ENCODE results near the gene TMEM187. TPM values are rescaled to one million over a fixed set of nuclear protein-coding genes. Genes with fewer than 3 reads are reported as not detected.

Gene TMEM187
- total RNA-seq, 4 donors from 2014 or later = 3.8 to 10.7 (median 8.7) TPM

DNA sequence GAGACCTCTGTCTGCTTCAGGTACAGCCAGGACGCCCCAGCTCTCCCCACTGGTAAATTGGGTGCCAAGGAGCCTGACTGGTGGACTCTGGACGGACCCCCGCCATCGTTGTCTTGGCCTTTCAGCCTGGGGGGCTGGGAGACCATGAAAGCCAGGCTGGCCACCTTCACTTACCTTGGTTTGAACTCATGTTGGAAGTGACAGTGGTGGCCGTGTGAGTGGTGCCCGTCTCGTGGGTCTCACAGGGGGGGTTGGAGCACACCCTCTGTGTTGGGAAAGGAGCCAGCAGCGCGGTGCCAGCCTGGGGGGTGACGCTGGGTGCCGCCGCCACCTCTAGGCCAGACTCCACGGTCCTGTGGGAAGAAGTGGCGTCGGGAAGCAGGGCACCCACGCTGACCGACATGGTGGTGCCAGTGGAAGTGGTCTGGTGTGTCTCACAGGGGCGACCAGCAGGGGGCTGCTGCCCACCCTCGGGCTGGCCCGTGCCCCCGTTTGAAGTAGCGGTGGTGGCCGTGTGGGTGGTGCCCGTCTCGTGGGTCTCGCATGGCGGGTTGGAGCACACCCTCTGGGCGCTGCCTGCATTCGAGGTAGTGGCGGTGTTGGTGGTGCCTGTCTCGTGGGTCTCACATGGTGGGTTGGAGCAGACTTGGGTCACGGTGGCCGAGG is 18.5 kb upstream of the TMEM187 start:
- no peak overlapping the region for H3K27ac ChIP-seq
- TF ChIP-seq, protein P1, sequence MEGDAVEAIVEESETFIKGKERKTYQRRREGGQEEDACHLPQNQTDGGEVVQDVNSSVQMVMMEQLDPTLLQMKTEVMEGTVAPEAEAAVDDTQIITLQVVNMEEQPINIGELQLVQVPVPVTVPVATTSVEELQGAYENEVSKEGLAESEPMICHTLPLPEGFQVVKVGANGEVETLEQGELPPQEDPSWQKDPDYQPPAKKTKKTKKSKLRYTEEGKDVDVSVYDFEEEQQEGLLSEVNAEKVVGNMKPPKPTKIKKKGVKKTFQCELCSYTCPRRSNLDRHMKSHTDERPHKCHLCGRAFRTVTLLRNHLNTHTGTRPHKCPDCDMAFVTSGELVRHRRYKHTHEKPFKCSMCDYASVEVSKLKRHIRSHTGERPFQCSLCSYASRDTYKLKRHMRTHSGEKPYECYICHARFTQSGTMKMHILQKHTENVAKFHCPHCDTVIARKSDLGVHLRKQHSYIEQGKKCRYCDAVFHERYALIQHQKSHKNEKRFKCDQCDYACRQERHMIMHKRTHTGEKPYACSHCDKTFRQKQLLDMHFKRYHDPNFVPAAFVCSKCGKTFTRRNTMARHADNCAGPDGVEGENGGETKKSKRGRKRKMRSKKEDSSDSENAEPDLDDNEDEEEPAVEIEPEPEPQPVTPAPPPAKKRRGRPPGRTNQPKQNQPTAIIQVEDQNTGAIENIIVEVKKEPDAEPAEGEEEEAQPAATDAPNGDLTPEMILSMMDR (IDR thresholded peaks at IDR 0.05) = no peak
- no peak for TF ChIP-seq POLR2A (IDR thresholded peaks at IDR 0.05)
- no peak for DNase-seq
- 85% methylated on average over 11 of the region's 33 CpGs; no CpG with 5 or more reads in 1 of the 2 donors for WGBS, 2 donors
- peaks cover 74 to 90% of the 10 kb centered on the region in 2 donors for H3K36me3 ChIP-seq
- H3K4me1 ChIP-seq = no peaks in the 10 kb centered on the region
- H3K4me3 ChIP-seq (replicated peaks in 1 of 3) = no peak overlapping the region
- no peaks in the 10 kb centered on the region for H3K9me3 ChIP-seq
- intact Hi-C loops (cut with DNase I) = loop anchor here (5.0 to 10.0 kb wide), 2 partner anchors 187 to 419 kb away; no protein-coding TSS in a partner anchor
- no peaks in the 10 kb centered on the region for H3K27me3 ChIP-seq

DNA sequence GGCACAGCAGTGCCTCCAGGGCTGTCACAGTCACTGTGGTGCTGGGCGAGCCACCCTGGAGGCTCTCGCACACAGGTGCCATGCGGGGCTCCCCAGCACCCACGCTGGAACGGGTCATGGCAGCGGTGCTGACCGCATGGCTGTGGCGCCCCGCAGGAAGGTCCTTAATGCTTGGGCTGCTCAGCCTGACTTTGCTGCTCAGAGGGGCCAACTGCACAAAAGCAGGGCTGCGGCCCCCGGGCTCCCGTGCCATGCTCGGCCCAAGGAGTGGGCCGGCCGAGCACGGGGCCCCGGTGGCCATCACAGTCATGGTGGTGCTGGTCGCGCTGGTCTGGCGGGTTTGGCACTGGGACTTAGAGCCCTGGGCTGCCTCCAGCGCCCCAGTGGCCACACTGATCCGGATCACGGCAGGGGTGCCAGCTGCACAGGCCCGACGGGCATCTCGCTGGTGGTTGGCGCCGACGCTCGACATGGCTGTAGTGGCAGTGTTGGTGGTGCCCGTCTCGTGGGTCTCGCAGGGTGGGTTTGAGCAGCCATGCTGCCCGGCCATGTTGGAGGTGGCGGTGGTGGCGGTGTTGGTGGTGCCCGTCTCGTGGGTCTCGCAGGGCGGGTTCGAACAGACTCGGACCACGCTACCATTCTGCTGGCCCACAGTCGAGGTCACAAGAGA is 17.9 kb upstream of the TMEM187 start:
- Histone ChIP-seq H3K27ac (no peak overlapping the region), H3K4me3 (replicated peaks in 1 of 3) (no peak overlapping the region), H3K4me1 (no peaks in the 10 kb centered on the region), H3K27me3 (no peaks in the 10 kb centered on the region), H3K36me3 (peaks cover 74 to 91% of the 10 kb centered on the region in 2 donors), H3K9me3 (no peaks in the 10 kb centered on the region)
- intact Hi-C loops (cut with DNase I) = loop anchor here (5.0 to 10.0 kb wide), 2 partner anchors 187 to 420 kb away; no protein-coding TSS in a partner anchor
- DNase-seq = no peak
- no CpG with 5 or more reads among the region's 44 CpGs for WGBS, 2 donors
- no peak for TF ChIP-seq POLR2A (IDR thresholded peaks at IDR 0.05)
- TF ChIP-seq, protein P1 (IDR thresholded peaks at IDR 0.05) = no peak

DNA sequence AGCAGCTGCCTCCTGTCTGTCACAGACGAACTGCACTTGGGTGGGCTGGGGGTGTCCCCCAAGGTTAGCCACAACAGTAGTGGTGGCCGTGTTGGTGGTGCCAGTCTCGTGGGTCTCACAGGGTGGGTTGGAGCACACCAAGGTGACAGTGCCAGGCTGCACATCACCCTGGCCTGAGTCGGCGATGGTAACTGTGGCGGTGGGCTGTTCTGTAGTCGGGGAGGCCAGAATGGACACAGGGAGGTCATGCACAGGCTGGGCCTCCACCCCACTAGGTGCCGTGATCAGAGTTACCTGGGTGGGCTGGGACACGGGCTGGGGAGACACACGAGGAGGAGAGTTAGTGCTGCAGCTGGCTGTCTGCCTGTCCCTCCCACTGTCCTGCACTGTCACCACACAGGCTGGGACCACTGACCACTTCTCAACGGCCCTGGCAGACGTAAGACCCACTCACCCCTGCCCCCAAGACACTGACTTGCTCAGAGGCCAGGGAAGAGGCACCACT is 17.3 kb upstream of the TMEM187 start:
- intact Hi-C loops (cut with DNase I) = loop anchor here (10.0 kb wide), 1 partner anchor 420 kb away; no protein-coding TSS in a partner anchor
- TF ChIP-seq, protein P1 (IDR thresholded peaks at IDR 0.05) = no peak
- TF ChIP-seq POLR2A (IDR thresholded peaks at IDR 0.05) = no peak
- Histone ChIP-seq H3K4me1 (no peaks in the 10 kb centered on the region), H3K27me3 (no peaks in the 10 kb centered on the region), H3K36me3 (peaks cover 73 to 91% of the 10 kb centered on the region in 2 donors), H3K9me3 (no peaks in the 10 kb centered on the region), H3K27ac (no peak overlapping the region), H3K4me3 (replicated peaks in 1 of 3) (no peak overlapping the region)
- 91% methylated on average over 6 of the region's 12 CpGs; no CpG with 5 or more reads in 1 of the 2 donors for WGBS, 2 donors
- no peak for DNase-seq

DNA sequence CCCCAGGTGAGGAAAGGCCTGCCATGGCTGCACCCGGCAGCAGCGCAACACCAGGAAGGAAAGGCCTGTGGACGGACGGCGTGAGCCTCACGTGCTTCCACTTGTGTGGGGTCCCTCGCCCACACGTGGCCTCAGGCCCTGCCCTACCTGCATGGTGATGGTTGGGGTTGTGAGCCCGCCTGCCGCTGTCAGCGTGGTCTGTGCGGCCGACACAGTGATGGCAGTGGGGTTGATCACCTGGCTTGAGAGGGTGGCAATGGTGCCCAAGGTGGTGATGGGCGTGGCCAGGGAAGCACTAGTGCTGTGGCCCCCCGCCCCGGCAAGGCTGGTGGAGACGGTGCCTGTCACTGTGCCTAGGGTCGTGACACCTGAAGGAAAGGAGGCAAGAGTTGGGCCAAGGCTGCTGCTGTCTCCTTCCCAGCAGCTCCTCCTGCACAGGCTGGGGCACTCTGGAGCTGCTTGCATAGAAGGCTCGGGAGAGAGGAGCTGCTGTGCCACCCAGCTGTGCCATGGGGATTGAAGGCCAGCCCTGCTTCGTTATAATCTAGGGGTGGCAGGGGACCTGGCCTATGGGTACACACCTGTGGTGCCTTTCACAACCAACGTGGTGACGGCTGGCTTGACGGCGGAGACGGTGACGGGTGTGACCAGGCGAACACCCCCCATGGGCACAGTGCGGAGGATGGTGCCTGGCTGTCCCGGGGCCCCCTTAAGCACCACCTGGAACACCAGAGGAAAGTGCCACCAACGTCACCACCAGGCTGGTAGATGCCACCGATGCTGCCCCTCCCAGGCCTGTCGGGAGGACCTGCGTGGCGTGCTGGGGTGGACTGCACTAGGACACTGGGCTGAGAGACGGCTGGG is 16.3 kb upstream of the TMEM187 start:
- Histone ChIP-seq H3K27me3 (no peaks in the 10 kb centered on the region), H3K36me3 (peaks cover 73 to 89% of the 10 kb centered on the region in 2 donors), H3K27ac (no peak overlapping the region), H3K4me1 (no peaks in the 10 kb centered on the region), H3K9me3 (no peaks in the 10 kb centered on the region), H3K4me3 (replicated peaks in 1 of 3) (no peak overlapping the region)
- no peak for DNase-seq
- no peak for TF ChIP-seq POLR2A (IDR thresholded peaks at IDR 0.05)
- TF ChIP-seq, protein P1 (IDR thresholded peaks at IDR 0.05) = no peak
- intact Hi-C loops (cut with DNase I) = loop anchor here (10.0 kb wide), 1 partner anchor 421 kb away; no protein-coding TSS in a partner anchor
- 92 to 96% methylated on average over 9 to 10 of the region's 35 CpGs for WGBS, 2 donors

Measured in thyroid gland (tissue), 4 donors.